Left ventricle myocardium inferior (tissue), 1 donor: Measurements from ENCODE around the gene CCDC152. TPM values are rescaled to one million over a fixed set of nuclear protein-coding genes. Genes with fewer than 3 reads are reported as not detected.

Experiments
- DNase-seq: peaks from one replicate; pipeline ENCODE4 v3.0.0-alpha.2; 2020
- H3K27ac ChIP-seq: fragments of 200-600 bp; replicated peaks from 2 replicates; pipeline ENCODE4 v1.8.0; 2021
- H3K27me3 ChIP-seq: fragments of 200-600 bp; 2 replicates; pipeline ENCODE4 v1.8.0; 2021; ENCODE audit warnings: low read depth
- H3K36me3 ChIP-seq: fragments of 200-600 bp; 2 replicates; pipeline ENCODE4 v1.8.0; 2021
- H3K4me1 ChIP-seq: fragments of 200-600 bp; 2 replicates; pipeline ENCODE4 v1.8.0; 2021
- H3K4me3 ChIP-seq: fragments of 200-600 bp; 2 replicates; pipeline ENCODE4 v1.8.0; 2021; ENCODE audit warnings: mild to moderate bottlenecking, moderate library complexity
- H3K9me3 ChIP-seq: fragments of 200-600 bp; replicated peaks from 2 replicates; pipeline ENCODE4 v1.8.0; 2021
- intact Hi-C: fragments of 100-400 bp; cut with micrococcal nuclease; formaldehyde crosslinking; loops from one replicate; pipeline ENCODE4 v1.11.0; 2022
- total RNA-seq: library from RNA; stranded (reverse); fragmentation: NEBNext Ultra II Directional; extraction: Animal tissue kit (Norgen Biotek cat#: 25700); gene quantifications from one replicate; pipeline ENCODE4 v1.2.1, GENCODE V29; 2021
- TF ChIP-seq, protein P1 (sequence below): fragments of 200-600 bp; IDR thresholded peaks from 2 replicates; pipeline ENCODE4 v1.8.0; 2021; ENCODE audit warnings: antibody characterized with exemption, mild to moderate bottlenecking, borderline replicate concordance
- donor health status: DM: no; HTN: yes; CAD: no; lungs with severe emphysema.

The CCDC152 gene
- total RNA-seq, 1 donor from 2014 or later, result 0.80 TPM

DNA sequence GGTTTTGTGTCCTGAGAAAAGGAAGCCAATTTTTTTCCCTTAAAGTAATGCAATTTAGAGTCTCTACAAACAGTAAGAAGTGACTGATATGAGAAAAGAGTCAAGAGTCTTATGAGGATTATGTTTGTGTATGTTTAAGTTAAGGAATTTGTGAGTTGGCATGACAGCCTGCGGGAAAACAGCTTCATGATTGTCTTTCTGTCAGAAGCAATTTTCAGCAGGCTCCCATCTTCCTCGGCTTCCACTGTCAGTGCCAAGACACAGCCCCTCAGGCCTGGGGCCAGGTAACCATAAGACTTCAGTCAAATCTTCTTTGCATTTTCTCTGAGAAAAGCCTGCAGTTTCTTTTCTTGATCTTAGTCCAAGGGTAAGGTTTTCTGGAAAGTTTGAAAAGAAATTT lies 72.1 kb downstream of the CCDC152 start:
- Histone ChIP-seq H3K4me1 (peaks cover 16% of the 10 kb centered on the region), H3K4me3 (no peak overlapping the region), H3K9me3 (no peaks in the 10 kb centered on the region), H3K27ac (no peak overlapping the region), H3K36me3 (no peaks in the 10 kb centered on the region), H3K27me3 (no peaks in the 10 kb centered on the region)
- intact Hi-C loops, result no loop called here
- TF ChIP-seq, protein P1, sequence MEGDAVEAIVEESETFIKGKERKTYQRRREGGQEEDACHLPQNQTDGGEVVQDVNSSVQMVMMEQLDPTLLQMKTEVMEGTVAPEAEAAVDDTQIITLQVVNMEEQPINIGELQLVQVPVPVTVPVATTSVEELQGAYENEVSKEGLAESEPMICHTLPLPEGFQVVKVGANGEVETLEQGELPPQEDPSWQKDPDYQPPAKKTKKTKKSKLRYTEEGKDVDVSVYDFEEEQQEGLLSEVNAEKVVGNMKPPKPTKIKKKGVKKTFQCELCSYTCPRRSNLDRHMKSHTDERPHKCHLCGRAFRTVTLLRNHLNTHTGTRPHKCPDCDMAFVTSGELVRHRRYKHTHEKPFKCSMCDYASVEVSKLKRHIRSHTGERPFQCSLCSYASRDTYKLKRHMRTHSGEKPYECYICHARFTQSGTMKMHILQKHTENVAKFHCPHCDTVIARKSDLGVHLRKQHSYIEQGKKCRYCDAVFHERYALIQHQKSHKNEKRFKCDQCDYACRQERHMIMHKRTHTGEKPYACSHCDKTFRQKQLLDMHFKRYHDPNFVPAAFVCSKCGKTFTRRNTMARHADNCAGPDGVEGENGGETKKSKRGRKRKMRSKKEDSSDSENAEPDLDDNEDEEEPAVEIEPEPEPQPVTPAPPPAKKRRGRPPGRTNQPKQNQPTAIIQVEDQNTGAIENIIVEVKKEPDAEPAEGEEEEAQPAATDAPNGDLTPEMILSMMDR, result no peak
- DNase-seq, result no peak

DNA sequence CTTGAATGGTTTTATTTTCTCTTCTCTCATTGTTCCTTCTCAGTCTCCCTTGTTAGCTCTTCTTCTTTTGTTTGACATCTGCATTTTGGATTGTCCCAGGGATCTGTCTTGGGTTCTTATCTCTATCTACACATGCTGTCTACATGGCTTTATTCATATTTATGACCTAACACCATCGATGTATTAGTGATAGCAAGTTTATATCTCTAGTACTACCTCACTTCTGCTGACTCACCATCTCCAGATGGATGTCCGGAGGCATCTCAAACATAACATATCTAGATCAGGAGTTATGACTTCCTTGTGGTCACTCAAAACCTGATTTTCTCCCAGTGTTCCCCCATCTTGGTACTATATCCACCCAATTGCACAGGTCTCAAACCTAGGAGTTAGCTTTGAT lies 74.3 kb downstream of the CCDC152 start:
- H3K4me3 ChIP-seq, result no peak overlapping the region
- H3K9me3 ChIP-seq, result peaks cover 7% of the 10 kb centered on the region
- no peaks in the 10 kb centered on the region for H3K36me3 ChIP-seq
- H3K4me1 ChIP-seq, result peaks cover 16% of the 10 kb centered on the region
- DNase-seq, result no peak
- TF ChIP-seq, protein P1, result no peak
- no peak overlapping the region for H3K27ac ChIP-seq
- no peaks in the 10 kb centered on the region for H3K27me3 ChIP-seq
- intact Hi-C loops, result no loop called here

DNA sequence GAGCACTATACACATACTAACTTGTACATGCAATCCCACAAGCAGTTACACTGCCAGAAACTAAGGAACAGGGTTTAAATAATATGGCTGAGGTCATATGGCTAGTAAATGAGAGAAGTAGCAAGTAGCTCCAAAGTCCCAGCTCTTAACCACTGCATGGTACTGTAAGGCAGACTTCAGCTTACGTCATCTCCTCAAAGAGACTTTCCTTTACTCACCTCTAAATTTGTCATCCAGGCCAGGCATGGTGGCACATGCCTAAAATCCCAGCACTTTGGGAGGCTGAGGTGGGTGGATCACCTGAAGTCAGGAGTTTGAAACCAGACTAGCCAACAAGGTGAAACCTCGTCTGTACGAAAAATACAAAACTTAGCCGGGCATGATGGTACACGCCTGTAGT lies 75.4 kb downstream of the CCDC152 start:
- peaks cover 7% of the 10 kb centered on the region for H3K9me3 ChIP-seq

DNA sequence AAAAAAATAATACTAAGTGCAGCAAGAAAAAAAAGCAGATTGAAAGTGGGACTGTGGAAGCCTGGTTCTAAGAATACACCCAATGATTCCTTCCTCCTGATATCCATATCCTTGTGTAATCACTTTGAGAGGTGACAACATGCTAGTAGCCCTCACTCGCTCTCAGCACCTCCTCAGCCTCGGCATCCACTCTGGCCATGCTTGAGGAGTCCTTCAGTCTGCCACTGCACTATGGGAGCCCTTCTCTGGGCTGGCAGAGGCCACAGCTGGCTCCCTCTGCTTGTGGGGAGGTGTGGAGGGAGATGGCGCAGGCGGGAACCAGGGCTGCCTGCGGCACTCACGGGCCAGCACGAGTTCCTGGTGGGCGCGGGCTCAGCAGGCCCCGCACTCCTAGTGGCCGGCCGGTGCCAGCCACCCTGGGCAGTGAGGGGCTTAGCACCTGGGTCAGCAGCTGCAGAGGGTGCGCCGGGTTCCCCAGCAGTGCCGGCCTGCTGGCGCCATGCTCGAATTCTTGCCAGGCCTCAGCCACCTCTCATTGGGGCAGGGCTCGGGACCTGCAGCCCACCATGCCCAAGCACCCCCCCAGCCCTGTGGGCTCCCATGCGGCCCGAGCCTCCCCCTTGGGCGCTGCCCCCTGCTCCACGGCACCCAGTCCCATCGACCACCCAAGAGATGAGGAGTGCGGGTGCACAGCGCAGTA lies 79.6 kb downstream of the CCDC152 start:
- no peaks in the 10 kb centered on the region for H3K36me3 ChIP-seq
- TF ChIP-seq, protein P1, result no peak
- intact Hi-C loops, result no loop called here
- no peak overlapping the region for H3K4me3 ChIP-seq
- DNase-seq, result no peak
- H3K9me3 ChIP-seq, result peaks cover 7% of the 10 kb centered on the region
- H3K27me3 ChIP-seq, result no peaks in the 10 kb centered on the region
- no peak overlapping the region for H3K27ac ChIP-seq
- peaks cover 16% of the 10 kb centered on the region for H3K4me1 ChIP-seq

More for the DNA sequence above, 75.4 kb downstream of the CCDC152 start:
- H3K36me3 ChIP-seq, result no peaks in the 10 kb centered on the region
- intact Hi-C loops, result no loop called here
- TF ChIP-seq, protein P1, result no peak
- peaks cover 7% of the 10 kb centered on the region for H3K4me1 ChIP-seq
- no peak overlapping the region for H3K27ac ChIP-seq
- DNase-seq, result no peak
- H3K4me3 ChIP-seq, result no peak overlapping the region
- H3K27me3 ChIP-seq, result no peaks in the 10 kb centered on the region

DNA sequence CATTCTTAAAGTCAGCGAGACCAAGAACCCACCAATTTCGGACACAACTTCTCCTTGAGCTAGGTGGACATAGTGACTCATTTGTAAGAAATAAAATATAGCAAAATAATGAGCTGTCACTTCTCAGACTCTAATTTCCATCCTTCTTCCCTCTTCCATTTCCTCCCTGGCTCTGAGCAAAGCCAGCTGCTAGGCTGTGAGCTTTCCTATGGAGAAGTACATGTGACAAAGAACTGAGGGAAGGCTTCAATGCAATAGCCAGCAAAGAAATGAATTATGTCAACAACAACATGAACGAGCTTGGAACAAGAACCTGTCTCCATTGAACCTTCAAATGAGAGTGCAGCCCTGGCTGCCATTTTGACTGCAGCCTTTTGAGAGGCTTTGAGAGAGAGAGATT lies 81.0 kb downstream of the CCDC152 start:
- DNase-seq, result no peak
- intact Hi-C loops, result no loop called here
- H3K4me3 ChIP-seq, result no peak overlapping the region
- no peaks in the 10 kb centered on the region for H3K27me3 ChIP-seq
- no peak overlapping the region for H3K27ac ChIP-seq
- H3K36me3 ChIP-seq, result no peaks in the 10 kb centered on the region
- H3K4me1 ChIP-seq, result peaks cover 27% of the 10 kb centered on the region
- peaks cover 7% of the 10 kb centered on the region for H3K9me3 ChIP-seq
- TF ChIP-seq, protein P1, result no peak
